Stimulated activated CD4-positive, alpha-beta T cell treated with anti-CD3 and anti-CD28 coated beads, Interleukin-12 subunit alpha, Interleukin-12 subunit beta, amount 100 ng/mL, for 4 hours (primary cell): ENCODE measurements around the gene BSG.
"Not testable (repeated sequence)": the region's sequence is repeated elsewhere in the genome, so short reads cannot be mapped to it uniquely, and the experiment has no call there.

Experiments
- DNase-seq: peaks from one replicate; pipeline ENCODE4 v3.0.0-alpha.2; 2020

BSG gene

GRCh38 chr19:605061-605971, 32.9 kb downstream of the BSG start:
- DNase-seq = not testable (repeated sequence)

GRCh38 chr19:607301-608154, 35.1 kb downstream of the BSG start:
- DNase-seq = no peak

GRCh38 chr19:608155-609003, 36.0 kb downstream of the BSG start:
- DNase-seq = no peak

- DNase-seq = no peak
Observed at GRCh38 chr19:609004-609346, 36.6 kb downstream of the BSG start.

- peak; percentile 16 for DNase-seq
Observed at GRCh38 chr19:610071-610800, 37.8 kb downstream of the BSG start.

GRCh38 chr19:610801-611480, 38.5 kb downstream of the BSG start:
- DNase-seq = peak; percentile 50

- peak; percentile 50 for DNase-seq
Observed at GRCh38 chr19:611481-611868, 39.1 kb downstream of the BSG start.

- DNase-seq = no peak
Observed at GRCh38 chr19:612941-613340, 40.5 kb downstream of the BSG start.

GRCh38 chr19:613732-614567, 41.6 kb downstream of the BSG start:
- no peak for DNase-seq

GRCh38 chr19:615619-616018, 43.2 kb downstream of the BSG start:
- no peak for DNase-seq

GRCh38 chr19:616062-616700, 43.8 kb downstream of the BSG start:
- no peak for DNase-seq

GRCh38 chr19:616747-617526, 44.5 kb downstream of the BSG start:
- no peak for DNase-seq

- DNase-seq = no peak
Observed at GRCh38 chr19:617551-618246, 45.3 kb downstream of the BSG start.

- no peak for DNase-seq
Observed at GRCh38 chr19:618247-618619, 45.8 kb downstream of the BSG start.

GRCh38 chr19:618674-619285, 46.4 kb downstream of the BSG start:
- DNase-seq = no peak

- no peak for DNase-seq
Observed at GRCh38 chr19:619286-620002, 47.0 kb downstream of the BSG start.

- DNase-seq = no peak
Observed at GRCh38 chr19:620166-620862, 47.9 kb downstream of the BSG start.
